ENCODE data around the gene FCSK. TPM values are rescaled to one million over a fixed set of nuclear protein-coding genes. Genes with fewer than 3 reads are reported as not detected.
A peak's percentile ranks its signal among the peaks of the same experiment; 100 is the strongest.

FCSK gene
- total and polyA plus RNA-seq, 2 of the 13 experiments (the other 11 are each of a cell fraction or from before 2014, with no cell fraction given) = 9.1 to 19.2 TPM

GRCh38 chr16:70416748-70417616 is 37.4 kb upstream of the FCSK start (continued):
- TF ChIP-seq REST (IDR thresholded peaks at IDR 0.05; ENCODE audit: borderline replicate concordance in 1 of 2, low read depth in 1 of 2, low read length in 2 of 2) (no peak), TOE1 (CRISPR knock-in tag; IDR thresholded peaks at IDR 0.05) (no peak), ZNF451 (CRISPR knock-in tag; IDR thresholded peaks at IDR 0.05) (no peak), ZNF256 (CRISPR knock-in tag; conservative IDR thresholded peaks at IDR 0.05) (no peak), HHEX (CRISPR knock-in tag; IDR thresholded peaks at IDR 0.05) (no peak), NPAS2 (CRISPR knock-in tag; IDR thresholded peaks at IDR 0.05; ENCODE audit: borderline replicate concordance) (no peak), SALL2 (CRISPR knock-in tag; IDR thresholded peaks at IDR 0.05) (no peak), ISX (CRISPR knock-in tag; conservative IDR thresholded peaks at IDR 0.05) (no peak), NCOR1 (IDR thresholded peaks at IDR 0.05; ENCODE audit: borderline replicate concordance, low read length) (no peak), PHF5A (CRISPR knock-in tag; IDR thresholded peaks at IDR 0.05; ENCODE audit: low read depth, unreplicated experiment) (no peak), SOX13 (IDR thresholded peaks at IDR 0.05) (no peak), SOX13 (CRISPR knock-in tag; conservative IDR thresholded peaks at IDR 0.05 in 1 of 2, IDR thresholded peaks at IDR 0.05 in 1 of 2) (peak in 1 of 2 experiments; percentile 36; a peak in 1 of 4 replicates), SKIL (CRISPR knock-in tag; IDR thresholded peaks at IDR 0.05; ENCODE audit: borderline replicate concordance) (peak; percentile 61), HDAC6 (IDR thresholded peaks at IDR 0.05; ENCODE audit: low read depth, low read length) (no peak), PAF1 (CRISPR knock-in tag; IDR thresholded peaks at IDR 0.05) (no peak), HNRNPUL1 (IDR thresholded peaks at IDR 0.05; ENCODE audit: low read depth, low read length) (no peak)
- TF ChIP-seq, protein P1, sequence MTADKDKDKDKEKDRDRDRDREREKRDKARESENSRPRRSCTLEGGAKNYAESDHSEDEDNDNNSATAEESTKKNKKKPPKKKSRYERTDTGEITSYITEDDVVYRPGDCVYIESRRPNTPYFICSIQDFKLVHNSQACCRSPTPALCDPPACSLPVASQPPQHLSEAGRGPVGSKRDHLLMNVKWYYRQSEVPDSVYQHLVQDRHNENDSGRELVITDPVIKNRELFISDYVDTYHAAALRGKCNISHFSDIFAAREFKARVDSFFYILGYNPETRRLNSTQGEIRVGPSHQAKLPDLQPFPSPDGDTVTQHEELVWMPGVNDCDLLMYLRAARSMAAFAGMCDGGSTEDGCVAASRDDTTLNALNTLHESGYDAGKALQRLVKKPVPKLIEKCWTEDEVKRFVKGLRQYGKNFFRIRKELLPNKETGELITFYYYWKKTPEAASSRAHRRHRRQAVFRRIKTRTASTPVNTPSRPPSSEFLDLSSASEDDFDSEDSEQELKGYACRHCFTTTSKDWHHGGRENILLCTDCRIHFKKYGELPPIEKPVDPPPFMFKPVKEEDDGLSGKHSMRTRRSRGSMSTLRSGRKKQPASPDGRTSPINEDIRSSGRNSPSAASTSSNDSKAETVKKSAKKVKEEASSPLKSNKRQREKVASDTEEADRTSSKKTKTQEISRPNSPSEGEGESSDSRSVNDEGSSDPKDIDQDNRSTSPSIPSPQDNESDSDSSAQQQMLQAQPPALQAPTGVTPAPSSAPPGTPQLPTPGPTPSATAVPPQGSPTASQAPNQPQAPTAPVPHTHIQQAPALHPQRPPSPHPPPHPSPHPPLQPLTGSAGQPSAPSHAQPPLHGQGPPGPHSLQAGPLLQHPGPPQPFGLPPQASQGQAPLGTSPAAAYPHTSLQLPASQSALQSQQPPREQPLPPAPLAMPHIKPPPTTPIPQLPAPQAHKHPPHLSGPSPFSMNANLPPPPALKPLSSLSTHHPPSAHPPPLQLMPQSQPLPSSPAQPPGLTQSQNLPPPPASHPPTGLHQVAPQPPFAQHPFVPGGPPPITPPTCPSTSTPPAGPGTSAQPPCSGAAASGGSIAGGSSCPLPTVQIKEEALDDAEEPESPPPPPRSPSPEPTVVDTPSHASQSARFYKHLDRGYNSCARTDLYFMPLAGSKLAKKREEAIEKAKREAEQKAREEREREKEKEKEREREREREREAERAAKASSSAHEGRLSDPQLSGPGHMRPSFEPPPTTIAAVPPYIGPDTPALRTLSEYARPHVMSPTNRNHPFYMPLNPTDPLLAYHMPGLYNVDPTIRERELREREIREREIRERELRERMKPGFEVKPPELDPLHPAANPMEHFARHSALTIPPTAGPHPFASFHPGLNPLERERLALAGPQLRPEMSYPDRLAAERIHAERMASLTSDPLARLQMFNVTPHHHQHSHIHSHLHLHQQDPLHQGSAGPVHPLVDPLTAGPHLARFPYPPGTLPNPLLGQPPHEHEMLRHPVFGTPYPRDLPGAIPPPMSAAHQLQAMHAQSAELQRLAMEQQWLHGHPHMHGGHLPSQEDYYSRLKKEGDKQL (CRISPR knock-in tag; IDR thresholded peaks at IDR 0.05; ENCODE audit: low read depth) = no peak

Data from HepG2 (cell line).